ENCODE data around the gene PBX3.
A peak's percentile ranks its signal among the peaks of the same experiment; 100 is the strongest.

The PBX3 gene

DNA sequence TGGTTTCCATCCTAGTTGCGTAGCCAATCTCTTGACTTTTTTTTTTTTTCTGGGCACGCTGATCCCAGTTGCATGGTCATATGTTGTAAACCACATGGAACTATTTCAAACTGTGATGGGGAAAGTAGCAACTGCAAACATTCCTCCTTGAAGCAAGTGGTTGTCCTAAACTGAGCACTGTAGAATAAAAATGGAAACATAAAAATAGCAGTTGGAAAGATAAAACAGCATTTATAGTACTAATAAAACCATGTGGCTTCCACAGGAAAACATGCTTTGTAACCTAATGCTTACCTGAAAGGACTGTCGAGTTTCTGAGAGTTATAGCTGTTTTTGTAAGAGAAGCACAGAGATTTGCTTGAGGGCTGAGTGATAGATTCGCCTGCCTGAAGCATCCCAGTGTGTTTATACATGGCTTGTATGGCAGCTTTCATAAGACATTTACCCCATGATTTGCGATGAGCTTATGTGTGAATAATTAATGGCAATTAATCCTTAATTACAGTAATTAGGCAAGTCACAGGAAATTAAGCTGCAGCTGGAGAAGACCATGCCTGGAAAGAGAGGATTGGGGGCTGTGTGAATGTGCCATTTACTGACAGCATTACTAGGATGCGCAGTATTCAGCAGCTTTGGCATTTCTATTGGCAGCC, 136.5 kb downstream of the PBX3 start:
- TF ChIP-seq FOXK2 (IDR thresholded peaks at IDR 0.05), result peak; percentile 74; the same call in 1 of the 2 replicates
- TF ChIP-seq NFRKB (IDR thresholded peaks at IDR 0.05), result no peak
- TF ChIP-seq ZNF384 (IDR thresholded peaks at IDR 0.05), result peak; percentile 95
- no peak for TF ChIP-seq HDGF (IDR thresholded peaks at IDR 0.05; ENCODE audit: borderline replicate concordance)
- no peak for TF ChIP-seq LEF1 (IDR thresholded peaks at IDR 0.05; ENCODE audit: borderline replicate concordance)
- no peak for TF ChIP-seq FOXA1 (IDR thresholded peaks at IDR 0.05)
- no peak for TF ChIP-seq ELF4 (IDR thresholded peaks at IDR 0.05)
- TF ChIP-seq TARDBP (IDR thresholded peaks at IDR 0.05), result no peak
- peak; percentile 90 for TF ChIP-seq CTBP1 (IDR thresholded peaks at IDR 0.05; ENCODE audit: borderline replicate concordance)
- no peak for TF ChIP-seq SP1 (IDR thresholded peaks at IDR 0.05)
- TF ChIP-seq, protein P1, sequence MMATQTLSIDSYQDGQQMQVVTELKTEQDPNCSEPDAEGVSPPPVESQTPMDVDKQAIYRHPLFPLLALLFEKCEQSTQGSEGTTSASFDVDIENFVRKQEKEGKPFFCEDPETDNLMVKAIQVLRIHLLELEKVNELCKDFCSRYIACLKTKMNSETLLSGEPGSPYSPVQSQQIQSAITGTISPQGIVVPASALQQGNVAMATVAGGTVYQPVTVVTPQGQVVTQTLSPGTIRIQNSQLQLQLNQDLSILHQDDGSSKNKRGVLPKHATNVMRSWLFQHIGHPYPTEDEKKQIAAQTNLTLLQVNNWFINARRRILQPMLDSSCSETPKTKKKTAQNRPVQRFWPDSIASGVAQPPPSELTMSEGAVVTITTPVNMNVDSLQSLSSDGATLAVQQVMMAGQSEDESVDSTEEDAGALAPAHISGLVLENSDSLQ (IDR thresholded peaks at IDR 0.05), result peak; percentile 96
- TF ChIP-seq SUZ12 (IDR thresholded peaks at IDR 0.05), result no peak
- no peak for TF ChIP-seq FOXM1 (IDR thresholded peaks at IDR 0.05; ENCODE audit: borderline replicate concordance)
- 0 out of 2 replicates have a peak, but pooled peaks have one; percentile 48 for TF ChIP-seq ARNT (IDR thresholded peaks at IDR 0.05)
- TF ChIP-seq L3MBTL2 (conservative IDR thresholded peaks at IDR 0.05), result peak; percentile 53
- no peak for TF ChIP-seq BHLHE40 (IDR thresholded peaks at IDR 0.05; ENCODE audit: borderline replicate concordance)
- ChIA-PET CTCF (interaction anchor here (0.7 kb wide), 2 partner anchors 12 to 17 kb away, joined by 3 read pairs; no protein-coding TSS in a partner anchor), POLR2A (no interaction called here)
- peak; percentile 30 for DNase-seq (ENCODE audit: extremely low spot score)

DNA sequence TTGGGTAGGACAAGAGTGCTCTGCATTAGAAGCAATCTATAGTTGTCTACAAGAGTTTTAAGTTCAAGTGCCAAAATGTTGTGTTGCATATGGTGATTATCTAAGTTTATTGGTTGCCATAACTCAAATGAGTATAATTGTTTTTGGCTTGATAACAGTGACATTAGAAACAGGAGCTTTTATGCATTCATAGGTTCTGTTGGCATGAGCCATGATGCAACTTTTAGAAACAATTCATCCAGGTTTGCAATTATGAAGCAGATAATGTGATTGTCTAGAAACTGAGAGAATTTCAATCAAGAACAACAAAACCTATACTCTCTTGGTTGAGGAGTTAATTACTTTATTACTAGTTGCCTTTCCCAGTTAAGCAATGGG, 137.0 kb downstream of the PBX3 start:
- ChIA-PET CTCF (interaction anchor here (0.7 kb wide), 1 partner anchor 13 kb away, joined by 3 read pairs; no protein-coding TSS in a partner anchor), POLR2A (no interaction called here)
- no peak for TF ChIP-seq ARNT (IDR thresholded peaks at IDR 0.05)
- no peak for TF ChIP-seq HDGF (IDR thresholded peaks at IDR 0.05; ENCODE audit: borderline replicate concordance)
- TF ChIP-seq FOXA1 (IDR thresholded peaks at IDR 0.05), result no peak
- no peak for TF ChIP-seq BHLHE40 (IDR thresholded peaks at IDR 0.05; ENCODE audit: borderline replicate concordance)
- TF ChIP-seq SUZ12 (IDR thresholded peaks at IDR 0.05), result no peak
- TF ChIP-seq FOXK2 (IDR thresholded peaks at IDR 0.05), result no peak
- TF ChIP-seq CTBP1 (IDR thresholded peaks at IDR 0.05; ENCODE audit: borderline replicate concordance), result no peak
- TF ChIP-seq FOXM1 (IDR thresholded peaks at IDR 0.05; ENCODE audit: borderline replicate concordance), result no peak
- no peak for TF ChIP-seq SP1 (IDR thresholded peaks at IDR 0.05)
- TF ChIP-seq LEF1 (IDR thresholded peaks at IDR 0.05; ENCODE audit: borderline replicate concordance), result no peak
- no peak for TF ChIP-seq L3MBTL2 (conservative IDR thresholded peaks at IDR 0.05)
- TF ChIP-seq NFRKB (IDR thresholded peaks at IDR 0.05), result no peak
- no peak for TF ChIP-seq ZNF384 (IDR thresholded peaks at IDR 0.05)
- no peak for DNase-seq (ENCODE audit: extremely low spot score)

DNA sequence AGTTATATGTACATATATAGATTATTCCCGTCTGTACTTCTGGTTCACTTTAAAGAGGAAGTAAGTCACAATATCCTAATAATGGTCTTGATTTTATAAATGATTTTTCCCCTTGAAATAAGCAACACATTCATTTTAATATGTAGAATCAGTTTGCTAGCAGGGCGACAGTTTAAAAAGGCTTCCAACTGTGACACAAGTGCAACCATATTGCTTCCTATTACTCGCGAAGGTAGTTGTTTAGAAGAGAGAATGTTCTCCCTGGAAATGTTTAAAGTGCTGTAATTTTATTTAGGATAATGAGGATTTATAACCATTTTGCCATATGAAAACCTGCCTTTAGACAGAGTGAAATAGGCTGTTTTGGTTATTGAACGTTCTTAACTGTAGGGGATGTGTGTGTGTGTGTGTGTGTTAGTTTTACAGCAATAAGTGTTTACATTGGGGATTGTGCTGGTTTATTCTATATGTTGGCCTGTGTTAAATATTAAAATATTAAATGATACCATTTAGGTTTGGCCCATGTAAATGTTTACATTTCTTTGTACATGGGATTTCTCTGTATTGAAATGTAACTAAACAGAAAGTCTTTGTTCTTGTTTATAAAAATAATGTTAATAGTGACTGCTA, 138.3 kb downstream of the PBX3 start:
- TF ChIP-seq ZNF384 (IDR thresholded peaks at IDR 0.05) (no peak), FOXK2 (IDR thresholded peaks at IDR 0.05) (no peak), SP1 (IDR thresholded peaks at IDR 0.05) (no peak)
- TF ChIP-seq, protein P1 (IDR thresholded peaks at IDR 0.05), result peak; percentile 61
- no peak for DNase-seq (ENCODE audit: extremely low spot score)
- POLR2A ChIA-PET, result no interaction called here
- CTCF ChIA-PET, result no interaction called here

DNA sequence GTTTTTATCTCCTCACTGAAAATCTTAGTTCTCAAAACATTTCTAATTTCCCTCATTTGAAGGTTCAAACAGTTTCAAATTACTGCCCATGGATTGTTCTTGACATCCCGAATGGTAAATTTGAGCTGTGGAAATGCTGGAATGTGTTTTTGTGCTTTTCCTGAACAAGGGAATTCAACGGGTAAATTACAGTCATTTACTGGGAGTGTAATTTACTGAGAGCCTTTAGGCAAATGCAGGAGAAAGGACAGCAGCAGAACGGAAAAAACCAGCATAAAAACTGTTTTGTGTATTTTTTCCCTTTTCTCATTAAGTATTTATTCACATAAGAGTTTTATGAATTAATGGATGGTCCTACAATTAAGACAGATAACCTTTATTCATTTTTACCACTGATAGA, 139.2 kb downstream of the PBX3 start:
- ChIA-PET CTCF (interaction anchor here (0.6 kb wide), 1 partner anchor 392 kb away, joined by 3 read pairs; no protein-coding TSS in a partner anchor), POLR2A (interaction anchor here (0.8 kb wide), 1 partner anchor 18 kb away, joined by 3 read pairs; no protein-coding TSS in a partner anchor)
- no peak for TF ChIP-seq FOXK2 (IDR thresholded peaks at IDR 0.05)
- no peak for TF ChIP-seq HDGF (IDR thresholded peaks at IDR 0.05; ENCODE audit: borderline replicate concordance)
- no peak for TF ChIP-seq SP1 (IDR thresholded peaks at IDR 0.05)
- TF ChIP-seq L3MBTL2 (conservative IDR thresholded peaks at IDR 0.05), result no peak
- TF ChIP-seq, protein P1 (IDR thresholded peaks at IDR 0.05), result no peak
- TF ChIP-seq SUZ12 (IDR thresholded peaks at IDR 0.05), result no peak
- TF ChIP-seq ZNF384 (IDR thresholded peaks at IDR 0.05), result no peak
- no peak for TF ChIP-seq LEF1 (IDR thresholded peaks at IDR 0.05; ENCODE audit: borderline replicate concordance)
- no peak for TF ChIP-seq NFRKB (IDR thresholded peaks at IDR 0.05)
- no peak for TF ChIP-seq CTBP1 (IDR thresholded peaks at IDR 0.05; ENCODE audit: borderline replicate concordance)
- no peak for DNase-seq (ENCODE audit: extremely low spot score)

DNA sequence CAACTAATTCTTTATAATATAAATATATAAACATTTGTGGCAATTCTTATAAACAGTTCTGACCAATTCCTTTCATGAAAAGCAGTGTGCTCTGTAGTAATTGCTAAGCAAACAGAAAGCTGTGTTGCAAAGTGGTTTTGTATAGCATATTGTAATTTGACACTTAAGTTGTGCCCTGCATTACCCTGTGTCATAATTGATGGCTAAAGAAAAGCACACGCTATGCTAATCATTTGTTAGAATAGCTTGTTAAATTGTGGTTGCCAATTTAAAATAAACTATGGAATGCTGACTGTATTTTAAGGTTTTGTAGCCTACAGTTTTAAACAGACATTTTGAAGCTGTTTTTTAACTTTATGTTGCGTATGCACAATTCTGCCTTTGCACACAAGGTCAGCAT, 140.0 kb downstream of the PBX3 start:
- TF ChIP-seq ARNT (IDR thresholded peaks at IDR 0.05) (peak; percentile 94), FOXK2 (IDR thresholded peaks at IDR 0.05) (no peak), ZNF384 (IDR thresholded peaks at IDR 0.05) (no peak), SP1 (IDR thresholded peaks at IDR 0.05) (no peak), FOXM1 (IDR thresholded peaks at IDR 0.05; ENCODE audit: borderline replicate concordance) (0 out of 2 replicates have a peak, but pooled peaks have one; percentile 7), TARDBP (IDR thresholded peaks at IDR 0.05) (no peak), NFRKB (IDR thresholded peaks at IDR 0.05) (no peak), HDGF (IDR thresholded peaks at IDR 0.05; ENCODE audit: borderline replicate concordance) (no peak), FOXA1 (IDR thresholded peaks at IDR 0.05) (peak; percentile 84), BHLHE40 (IDR thresholded peaks at IDR 0.05; ENCODE audit: borderline replicate concordance) (no peak), ELF4 (IDR thresholded peaks at IDR 0.05) (no peak), CTBP1 (IDR thresholded peaks at IDR 0.05; ENCODE audit: borderline replicate concordance) (peak; percentile 90; the same call in 1 of the 2 replicates), L3MBTL2 (conservative IDR thresholded peaks at IDR 0.05) (no peak), LEF1 (IDR thresholded peaks at IDR 0.05; ENCODE audit: borderline replicate concordance) (no peak), SUZ12 (IDR thresholded peaks at IDR 0.05) (no peak)
- TF ChIP-seq, protein P1 (IDR thresholded peaks at IDR 0.05), result peak; percentile 94
- POLR2A ChIA-PET, result interaction anchor here (0.8 kb wide), 2 partner anchors 17 to 139 kb away, joined by 3 to 4 read pairs; no protein-coding TSS in a partner anchor
- no peak for DNase-seq (ENCODE audit: extremely low spot score)
- CTCF ChIA-PET, result interaction anchor here (0.9 kb wide), 1 partner anchor 21 kb away, joined by 4 read pairs; no protein-coding TSS in a partner anchor
